Testis (tissue), 2 donors: Measurements from ENCODE around the gene ARPC1A.

Experiments used
- POLR2A ChIP-seq: fragments of 450-650 bp; IDR thresholded peaks from one replicate; pipeline ENCODE4 v1.6.1; 2017; ENCODE audit warnings: antibody characterized with exemption, mild to moderate bottlenecking, moderate library complexity
- TF ChIP-seq, protein P1 (sequence below), 3 experiments: fragments of 450-650 bp in 2 of 3; fragments of 200-600 bp in 1 of 3; sonication (generic) in 1 of 3; IDR thresholded peaks; one replicate each; pipeline ENCODE4 v1.5.1; 2016 to 2019; ENCODE audit warnings: antibody characterized with exemption in 3 of 3, mild to moderate bottlenecking in 2 of 3, moderate library complexity in 1 of 3

DNA sequence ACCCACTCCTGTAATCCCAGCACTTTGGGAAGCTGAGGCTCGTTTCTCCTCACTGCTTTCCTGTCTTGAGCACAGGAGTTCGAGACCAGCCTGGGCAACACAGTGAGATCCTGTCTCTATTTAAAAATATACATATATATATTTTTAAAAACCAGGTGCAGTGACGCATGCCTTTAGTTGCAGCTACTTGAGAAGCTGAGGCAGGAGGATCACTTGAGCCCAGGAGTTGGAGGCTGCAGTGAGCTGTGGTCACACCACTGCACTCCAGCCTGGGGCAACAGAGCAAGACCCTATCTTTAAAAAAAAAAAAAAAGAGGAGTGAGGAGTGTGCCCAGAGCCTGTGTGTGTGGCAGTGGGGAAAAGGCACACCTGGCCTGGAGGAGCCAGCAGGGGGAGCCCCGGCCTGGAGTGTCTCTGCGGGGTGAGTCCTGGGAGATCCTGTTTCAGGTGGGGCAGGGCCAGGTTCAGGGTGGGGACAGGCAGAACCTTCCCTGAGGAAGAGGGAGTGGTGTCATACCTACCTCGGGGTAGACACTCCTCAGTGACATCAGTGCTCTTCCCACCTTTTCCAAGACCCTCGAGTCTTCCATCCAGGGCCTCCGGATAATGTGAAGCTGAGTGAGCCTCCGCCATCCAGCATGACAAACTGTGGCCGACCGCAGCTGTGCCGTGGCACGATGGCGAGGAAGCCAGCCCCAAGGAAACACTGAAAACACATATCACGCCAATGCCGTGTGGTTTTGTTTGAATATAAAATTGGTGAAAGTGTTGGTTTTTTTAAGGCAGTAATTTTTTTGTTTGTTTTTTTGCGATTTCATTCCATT lies 39.8 kb downstream of the ARPC1A start:
- TF ChIP-seq, protein P1, sequence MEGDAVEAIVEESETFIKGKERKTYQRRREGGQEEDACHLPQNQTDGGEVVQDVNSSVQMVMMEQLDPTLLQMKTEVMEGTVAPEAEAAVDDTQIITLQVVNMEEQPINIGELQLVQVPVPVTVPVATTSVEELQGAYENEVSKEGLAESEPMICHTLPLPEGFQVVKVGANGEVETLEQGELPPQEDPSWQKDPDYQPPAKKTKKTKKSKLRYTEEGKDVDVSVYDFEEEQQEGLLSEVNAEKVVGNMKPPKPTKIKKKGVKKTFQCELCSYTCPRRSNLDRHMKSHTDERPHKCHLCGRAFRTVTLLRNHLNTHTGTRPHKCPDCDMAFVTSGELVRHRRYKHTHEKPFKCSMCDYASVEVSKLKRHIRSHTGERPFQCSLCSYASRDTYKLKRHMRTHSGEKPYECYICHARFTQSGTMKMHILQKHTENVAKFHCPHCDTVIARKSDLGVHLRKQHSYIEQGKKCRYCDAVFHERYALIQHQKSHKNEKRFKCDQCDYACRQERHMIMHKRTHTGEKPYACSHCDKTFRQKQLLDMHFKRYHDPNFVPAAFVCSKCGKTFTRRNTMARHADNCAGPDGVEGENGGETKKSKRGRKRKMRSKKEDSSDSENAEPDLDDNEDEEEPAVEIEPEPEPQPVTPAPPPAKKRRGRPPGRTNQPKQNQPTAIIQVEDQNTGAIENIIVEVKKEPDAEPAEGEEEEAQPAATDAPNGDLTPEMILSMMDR (IDR thresholded peaks at IDR 0.05), result peak in 1 of 3 experiments; percentile 55
- no peak for TF ChIP-seq POLR2A
